ENCODE results near the gene ITGA8.

ITGA8 gene

DNA sequence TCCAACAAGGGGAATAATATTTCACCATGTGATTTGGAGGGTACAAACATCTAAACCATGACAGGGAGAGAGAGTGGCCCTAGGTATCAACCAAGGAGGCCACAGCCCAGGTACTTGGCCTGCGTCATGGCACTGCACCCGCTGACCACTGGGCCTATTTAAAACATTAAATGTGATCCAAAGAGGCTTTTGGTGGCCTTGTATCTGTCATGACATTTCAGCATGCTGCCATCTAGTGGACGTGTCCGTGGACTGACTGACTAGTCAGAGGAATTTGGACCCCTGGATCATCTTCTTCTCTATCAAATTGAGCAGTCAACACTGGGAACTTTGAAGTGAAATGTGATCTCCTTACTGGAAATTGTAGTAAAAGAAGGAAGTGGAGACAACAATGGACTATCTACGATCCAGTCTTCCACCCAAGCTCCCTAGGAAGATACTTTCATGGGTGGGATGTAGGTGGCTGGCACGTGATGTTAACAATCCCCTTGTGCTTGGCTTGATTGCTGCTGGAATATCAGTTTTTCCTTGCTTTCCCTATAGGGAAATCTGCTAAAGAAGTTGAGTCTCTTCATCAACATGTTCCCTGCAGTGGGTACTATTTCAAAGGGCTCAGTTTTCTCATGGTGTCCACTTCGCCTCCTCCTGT lies 24.6 kb upstream of the ITGA8 start:
- no peak overlapping the region for H3K4me3 ChIP-seq (ENCODE audit: low read length)
- no peaks in the 10 kb centered on the region for H3K9me3 ChIP-seq (ENCODE audit: low read length)

DNA sequence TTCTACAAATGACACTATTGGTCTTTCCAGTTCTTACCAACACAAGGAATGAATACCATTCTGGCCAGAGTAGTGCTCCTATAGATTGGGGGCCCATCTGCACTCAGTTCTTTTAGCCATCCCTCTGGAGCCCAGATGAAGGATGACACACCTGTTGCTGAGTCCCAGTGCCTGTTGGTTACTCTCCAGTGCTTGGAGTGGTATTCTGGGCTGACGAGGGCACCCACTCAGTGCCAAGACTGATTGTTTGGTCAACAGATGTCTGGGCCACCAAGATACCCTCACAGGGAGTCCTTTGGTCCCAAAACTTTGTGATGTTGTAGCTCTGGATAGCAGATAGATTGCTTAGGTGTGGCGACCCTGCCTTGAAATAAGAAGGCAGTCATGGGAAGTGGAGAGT lies 23.7 kb upstream of the ITGA8 start:
- Histone ChIP-seq H3K9me3 (ENCODE audit: low read length) (no peaks in the 10 kb centered on the region), H2AFZ (ENCODE audit: low read depth, low read length) (no peak overlapping the region), H3K27me3 (ENCODE audit: insufficient read depth, low read length) (peaks cover 6% of the 10 kb centered on the region), H3K36me3 (ENCODE audit: insufficient read depth, low read length) (no peaks in the 10 kb centered on the region), H3K4me1 (ENCODE audit: insufficient read depth, low read length) (no peaks in the 10 kb centered on the region), H3K4me3 (ENCODE audit: low read length) (no peak overlapping the region)

More for the DNA sequence above, 24.6 kb upstream of the ITGA8 start:
- H3K27me3 ChIP-seq (ENCODE audit: insufficient read depth, low read length): peaks cover 6% of the 10 kb centered on the region
- H3K4me1 ChIP-seq (ENCODE audit: insufficient read depth, low read length): no peaks in the 10 kb centered on the region
- H3K36me3 ChIP-seq (ENCODE audit: insufficient read depth, low read length): no peaks in the 10 kb centered on the region
- no peak overlapping the region for H2AFZ ChIP-seq (ENCODE audit: low read depth, low read length)

DNA sequence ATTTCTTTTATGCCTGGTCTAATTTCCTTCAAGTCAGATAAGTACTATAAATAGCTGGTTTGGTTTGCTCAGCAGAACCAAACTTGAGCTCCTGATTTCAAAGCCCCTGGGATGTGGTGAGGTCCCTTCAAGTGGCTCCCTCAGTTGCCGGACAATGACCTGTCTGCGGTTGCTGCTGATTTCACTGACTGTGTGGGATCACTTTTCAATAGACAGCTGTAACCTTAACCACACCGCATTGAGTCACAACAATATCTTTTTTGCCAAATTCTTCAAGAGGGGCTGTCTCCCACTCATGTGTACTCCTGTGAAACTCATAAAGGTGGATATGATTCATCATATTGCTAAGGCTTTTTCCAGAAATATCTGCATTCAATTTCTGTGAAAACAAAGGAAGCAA lies 23.1 kb upstream of the ITGA8 start:
- H3K27me3 ChIP-seq (ENCODE audit: insufficient read depth, low read length): peaks cover 6% of the 10 kb centered on the region
- no peak overlapping the region for H3K4me3 ChIP-seq (ENCODE audit: low read length)
- no peaks in the 10 kb centered on the region for H3K9me3 ChIP-seq (ENCODE audit: low read length)

DNA sequence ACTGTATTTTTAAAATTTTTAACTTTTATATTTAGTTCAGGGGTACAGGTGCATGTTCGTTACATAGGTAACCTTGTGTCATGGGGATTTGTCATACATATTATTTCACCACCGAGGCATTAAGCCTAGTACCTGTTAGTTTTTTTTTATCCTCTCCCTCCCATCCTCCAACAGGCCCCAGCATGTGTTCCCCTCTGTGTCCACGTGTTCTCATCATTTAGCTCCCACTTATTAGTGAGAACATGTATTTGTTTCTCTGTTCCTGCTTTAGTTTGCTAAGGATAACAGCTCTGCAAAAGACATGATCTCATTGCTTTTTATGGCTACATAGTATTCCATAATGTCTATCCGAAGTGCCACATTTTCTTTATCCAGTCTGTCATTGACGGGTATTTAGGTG lies 22.4 kb upstream of the ITGA8 start:
- Histone ChIP-seq H3K4me3 (ENCODE audit: low read length) (no peak overlapping the region), H3K9me3 (ENCODE audit: low read length) (no peaks in the 10 kb centered on the region), H2AFZ (ENCODE audit: low read depth, low read length) (no peak overlapping the region), H3K4me1 (ENCODE audit: insufficient read depth, low read length) (no peaks in the 10 kb centered on the region), H3K36me3 (ENCODE audit: insufficient read depth, low read length) (no peaks in the 10 kb centered on the region), H3K27me3 (ENCODE audit: insufficient read depth, low read length) (peaks cover 6% of the 10 kb centered on the region)

More for the DNA sequence above, 23.1 kb upstream of the ITGA8 start:
- Histone ChIP-seq H3K36me3 (ENCODE audit: insufficient read depth, low read length) (no peaks in the 10 kb centered on the region), H3K4me1 (ENCODE audit: insufficient read depth, low read length) (no peaks in the 10 kb centered on the region), H2AFZ (ENCODE audit: low read depth, low read length) (no peak overlapping the region)

DNA sequence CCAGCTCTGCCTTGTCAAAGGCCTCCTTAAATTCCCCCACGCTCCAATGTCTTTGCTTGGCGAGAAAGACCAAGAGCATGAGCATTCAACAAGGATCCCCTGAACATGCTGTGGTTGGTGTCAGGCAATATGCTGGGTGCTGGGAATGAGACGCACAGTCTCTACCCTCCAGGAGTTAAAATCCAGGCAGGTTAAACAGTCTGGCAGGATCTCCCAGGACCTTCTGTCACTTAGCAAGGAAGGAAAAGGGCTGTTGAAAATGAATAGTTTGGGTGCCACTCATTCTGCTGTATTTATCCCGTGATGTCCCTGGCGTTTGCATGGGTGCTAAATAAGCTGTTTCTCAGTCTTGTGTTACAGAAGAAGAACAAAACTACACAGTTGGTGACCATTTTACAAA lies 21.9 kb upstream of the ITGA8 start:
- Histone ChIP-seq H3K4me1 (ENCODE audit: insufficient read depth, low read length) (no peaks in the 10 kb centered on the region), H2AFZ (ENCODE audit: low read depth, low read length) (no peak overlapping the region), H3K27me3 (ENCODE audit: insufficient read depth, low read length) (peaks cover 6% of the 10 kb centered on the region), H3K4me3 (ENCODE audit: low read length) (no peak overlapping the region), H3K9me3 (ENCODE audit: low read length) (no peaks in the 10 kb centered on the region), H3K36me3 (ENCODE audit: insufficient read depth, low read length) (no peaks in the 10 kb centered on the region)

DNA sequence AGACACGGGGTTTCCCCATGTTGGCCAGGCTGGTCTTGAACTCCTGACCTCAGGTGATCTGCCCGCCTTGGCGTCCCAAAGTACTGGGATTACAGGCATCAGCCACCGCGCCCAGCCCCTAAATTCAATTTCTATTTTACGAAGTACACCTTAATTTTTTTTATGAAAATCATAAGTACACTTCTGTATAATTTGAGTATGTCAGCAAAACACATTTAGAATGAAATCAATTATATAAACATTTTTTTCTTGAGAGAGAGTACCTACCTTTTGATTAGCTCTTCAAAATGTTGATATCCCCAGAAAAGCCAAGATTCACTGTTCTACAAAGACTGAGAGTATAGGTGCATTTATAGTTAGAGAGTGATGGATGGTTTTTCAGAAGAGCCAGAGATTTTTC lies 20.5 kb upstream of the ITGA8 start:
- Histone ChIP-seq H2AFZ (ENCODE audit: low read depth, low read length) (no peak overlapping the region), H3K4me3 (ENCODE audit: low read length) (no peak overlapping the region), H3K9me3 (ENCODE audit: low read length) (no peaks in the 10 kb centered on the region)

DNA sequence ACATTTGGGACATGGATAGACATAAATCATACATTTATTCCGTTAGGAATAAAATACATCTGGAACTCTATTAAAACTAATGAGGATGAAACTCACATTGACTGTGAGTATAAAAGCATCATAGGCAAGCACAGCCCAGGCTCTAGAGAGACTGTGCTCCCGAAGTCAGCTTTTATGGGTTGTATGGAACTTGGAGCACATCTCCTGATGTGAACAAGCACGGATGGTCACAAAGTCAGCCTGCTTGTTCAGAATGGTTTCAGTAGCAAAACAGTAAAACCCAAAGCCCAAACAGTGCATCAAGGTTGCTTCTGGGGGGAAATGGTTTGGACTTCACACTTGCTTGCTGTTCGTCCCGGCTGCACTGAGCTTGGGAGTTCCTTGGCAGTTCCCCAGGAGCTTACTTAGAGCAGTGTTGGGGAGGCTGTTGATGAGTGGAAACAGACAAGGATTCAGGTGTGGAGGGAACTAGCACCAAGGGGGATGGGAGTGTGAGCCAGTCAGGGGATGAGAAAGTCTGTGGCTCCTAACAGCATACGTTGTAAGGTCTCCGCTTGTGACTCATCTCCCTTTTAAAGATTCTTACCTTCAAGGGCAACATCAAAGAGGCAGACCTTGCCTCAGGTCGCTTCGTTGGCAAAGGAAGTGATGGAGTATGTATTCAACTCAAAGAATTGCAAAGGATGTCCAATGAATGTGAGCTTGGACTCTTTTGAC lies 19.7 kb upstream of the ITGA8 start:
- H2AFZ ChIP-seq (ENCODE audit: low read depth, low read length): no peak overlapping the region
- no peaks in the 10 kb centered on the region for H3K4me1 ChIP-seq (ENCODE audit: insufficient read depth, low read length)
- no peaks in the 10 kb centered on the region for H3K9me3 ChIP-seq (ENCODE audit: low read length)
- H3K4me3 ChIP-seq (ENCODE audit: low read length): no peak overlapping the region
- H3K27me3 ChIP-seq (ENCODE audit: insufficient read depth, low read length): peaks cover 6% of the 10 kb centered on the region
- no peaks in the 10 kb centered on the region for H3K36me3 ChIP-seq (ENCODE audit: insufficient read depth, low read length)

More for the DNA sequence above, 20.5 kb upstream of the ITGA8 start:
- H3K36me3 ChIP-seq (ENCODE audit: insufficient read depth, low read length): no peaks in the 10 kb centered on the region
- H3K27me3 ChIP-seq (ENCODE audit: insufficient read depth, low read length): peaks cover 6% of the 10 kb centered on the region
- H3K4me1 ChIP-seq (ENCODE audit: insufficient read depth, low read length): no peaks in the 10 kb centered on the region

DNA sequence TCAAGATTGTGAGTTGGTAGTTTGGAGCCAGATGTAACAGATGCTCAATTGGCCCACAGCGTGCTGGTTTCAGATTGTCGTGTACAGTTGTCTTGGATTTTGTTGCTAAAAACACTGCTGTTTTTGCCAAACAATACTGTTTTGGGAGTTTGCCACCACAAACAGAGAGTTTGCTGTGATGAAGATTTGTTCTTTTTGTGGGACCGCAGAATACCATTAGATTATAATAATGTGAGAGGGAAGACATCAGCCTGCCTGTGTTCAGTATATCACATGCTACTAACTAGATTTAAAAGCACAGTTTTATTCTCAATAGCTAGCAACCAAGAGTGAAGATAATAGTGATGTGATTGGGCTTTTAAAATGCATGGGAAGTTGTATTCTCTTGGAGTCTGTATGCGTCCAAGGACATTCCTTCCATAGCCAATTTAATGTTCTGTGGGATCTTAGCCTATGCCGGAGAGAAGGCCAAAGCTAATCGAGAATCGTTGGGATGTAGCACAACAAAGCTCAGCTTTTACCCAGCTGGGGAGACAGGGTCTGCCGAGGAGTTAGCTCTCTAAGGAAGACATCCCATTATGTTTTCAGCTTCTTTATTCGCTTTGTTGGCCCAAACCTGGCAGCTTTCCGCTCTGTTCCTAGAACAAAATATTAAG lies 18.7 kb upstream of the ITGA8 start:
- H3K4me3 ChIP-seq (ENCODE audit: low read length): no peak overlapping the region

DNA sequence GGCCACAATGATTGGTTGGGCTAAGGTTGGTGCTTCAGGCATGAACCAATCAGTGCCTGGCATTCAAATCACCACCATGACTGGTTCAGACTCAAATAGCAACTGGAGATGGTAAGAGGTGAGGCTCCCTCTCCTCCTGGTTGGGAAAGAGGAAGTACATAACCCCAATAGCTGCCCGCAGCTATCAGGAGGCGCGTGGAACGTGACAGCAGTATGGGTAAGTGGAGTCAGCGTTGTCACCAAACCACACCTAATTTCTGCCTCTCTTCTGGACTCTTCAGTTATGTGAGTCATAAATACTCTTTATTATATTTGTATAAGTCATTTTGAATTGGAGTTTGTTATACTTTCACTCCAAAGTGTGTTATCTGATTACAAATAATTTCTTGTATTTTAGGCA lies 17.9 kb upstream of the ITGA8 start:
- H3K4me1 ChIP-seq (ENCODE audit: insufficient read depth, low read length): no peaks in the 10 kb centered on the region
- no peaks in the 10 kb centered on the region for H3K9me3 ChIP-seq (ENCODE audit: low read length)
- peaks cover 6% of the 10 kb centered on the region for H3K27me3 ChIP-seq (ENCODE audit: insufficient read depth, low read length)
- no peaks in the 10 kb centered on the region for H3K36me3 ChIP-seq (ENCODE audit: insufficient read depth, low read length)
- no peak overlapping the region for H2AFZ ChIP-seq (ENCODE audit: low read depth, low read length)
- H3K4me3 ChIP-seq (ENCODE audit: low read length): no peak overlapping the region

More for the DNA sequence above, 18.7 kb upstream of the ITGA8 start:
- Histone ChIP-seq H3K27me3 (ENCODE audit: insufficient read depth, low read length) (peaks cover 6% of the 10 kb centered on the region), H3K36me3 (ENCODE audit: insufficient read depth, low read length) (no peaks in the 10 kb centered on the region), H2AFZ (ENCODE audit: low read depth, low read length) (no peak overlapping the region), H3K9me3 (ENCODE audit: low read length) (no peaks in the 10 kb centered on the region), H3K4me1 (ENCODE audit: insufficient read depth, low read length) (no peaks in the 10 kb centered on the region)

DNA sequence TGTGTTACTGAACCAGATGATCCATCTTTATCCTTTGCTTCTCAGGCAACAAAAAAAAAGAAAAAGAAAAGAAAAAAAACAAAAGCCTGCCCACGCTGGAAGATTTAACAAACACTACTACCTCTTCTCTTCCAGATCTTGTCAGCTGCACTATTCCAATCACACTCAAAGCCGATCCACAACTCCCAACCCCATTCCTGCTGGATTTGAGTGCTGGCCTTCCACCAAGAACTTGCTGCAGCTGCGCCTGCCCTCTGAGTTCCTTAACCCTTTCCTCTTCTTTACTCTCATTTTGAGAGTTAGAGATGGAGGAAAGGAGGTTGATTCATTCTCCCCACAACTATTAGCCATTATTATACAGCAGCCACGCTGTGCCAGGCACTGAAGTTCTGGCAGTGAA lies 16.0 kb upstream of the ITGA8 start:
- Histone ChIP-seq H3K36me3 (ENCODE audit: insufficient read depth, low read length) (no peaks in the 10 kb centered on the region), H2AFZ (ENCODE audit: low read depth, low read length) (no peak overlapping the region), H3K27me3 (ENCODE audit: insufficient read depth, low read length) (peaks cover 3% of the 10 kb centered on the region), H3K4me1 (ENCODE audit: insufficient read depth, low read length) (no peaks in the 10 kb centered on the region), H3K4me3 (ENCODE audit: low read length) (no peak overlapping the region), H3K9me3 (ENCODE audit: low read length) (no peaks in the 10 kb centered on the region)

DNA sequence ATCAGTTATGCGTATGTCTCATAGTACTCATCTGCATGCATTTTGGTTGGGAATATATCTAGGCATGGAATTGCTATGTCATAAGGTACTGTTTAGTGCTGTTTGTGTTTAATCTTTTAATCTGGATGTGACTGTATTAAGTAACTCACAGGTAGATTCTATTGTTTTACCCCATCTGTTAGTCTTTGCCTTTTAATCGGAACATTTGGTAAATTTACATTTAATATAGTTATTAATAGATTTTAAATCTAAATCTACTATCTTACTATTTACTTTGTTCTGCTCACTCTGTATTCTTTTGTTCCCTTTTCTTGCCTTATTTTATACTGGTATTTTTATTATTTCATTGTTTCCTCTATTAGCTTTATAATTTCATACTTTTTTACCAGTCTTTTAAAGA lies 10.6 kb upstream of the ITGA8 start:
- no peaks in the 10 kb centered on the region for H3K36me3 ChIP-seq (ENCODE audit: insufficient read depth, low read length)
- H2AFZ ChIP-seq (ENCODE audit: low read depth, low read length): no peak overlapping the region
- peaks cover 4% of the 10 kb centered on the region for H3K27me3 ChIP-seq (ENCODE audit: insufficient read depth, low read length)
- H3K4me1 ChIP-seq (ENCODE audit: insufficient read depth, low read length): no peaks in the 10 kb centered on the region
- H3K9me3 ChIP-seq (ENCODE audit: low read length): no peaks in the 10 kb centered on the region
- no peak overlapping the region for H3K4me3 ChIP-seq (ENCODE audit: low read length)

DNA sequence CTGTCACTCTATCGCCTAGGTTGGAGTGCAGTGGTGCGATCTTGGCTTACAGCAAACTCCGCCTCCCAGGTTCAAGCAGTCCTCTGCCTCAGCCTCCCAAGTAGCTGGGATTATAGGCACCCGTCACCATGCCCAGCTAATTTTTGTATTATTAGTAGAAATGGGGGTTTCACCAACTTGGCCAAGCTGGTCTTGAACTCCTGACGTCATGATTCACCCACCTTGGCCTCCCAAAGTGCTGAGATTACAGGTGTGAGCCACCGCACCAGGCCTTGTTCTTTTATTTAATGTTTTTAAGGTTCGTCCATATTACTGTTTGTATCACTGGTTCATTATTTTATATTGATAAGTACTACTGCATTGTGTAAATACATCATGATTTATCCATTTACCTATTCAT lies 10.2 kb upstream of the ITGA8 start:
- no peak overlapping the region for H3K4me3 ChIP-seq (ENCODE audit: low read length)
- H3K36me3 ChIP-seq (ENCODE audit: insufficient read depth, low read length): no peaks in the 10 kb centered on the region
- no peaks in the 10 kb centered on the region for H3K4me1 ChIP-seq (ENCODE audit: insufficient read depth, low read length)
- no peak overlapping the region for H2AFZ ChIP-seq (ENCODE audit: low read depth, low read length)
- H3K9me3 ChIP-seq (ENCODE audit: low read length): no peaks in the 10 kb centered on the region
- H3K27me3 ChIP-seq (ENCODE audit: insufficient read depth, low read length): peaks cover 4% of the 10 kb centered on the region

DNA sequence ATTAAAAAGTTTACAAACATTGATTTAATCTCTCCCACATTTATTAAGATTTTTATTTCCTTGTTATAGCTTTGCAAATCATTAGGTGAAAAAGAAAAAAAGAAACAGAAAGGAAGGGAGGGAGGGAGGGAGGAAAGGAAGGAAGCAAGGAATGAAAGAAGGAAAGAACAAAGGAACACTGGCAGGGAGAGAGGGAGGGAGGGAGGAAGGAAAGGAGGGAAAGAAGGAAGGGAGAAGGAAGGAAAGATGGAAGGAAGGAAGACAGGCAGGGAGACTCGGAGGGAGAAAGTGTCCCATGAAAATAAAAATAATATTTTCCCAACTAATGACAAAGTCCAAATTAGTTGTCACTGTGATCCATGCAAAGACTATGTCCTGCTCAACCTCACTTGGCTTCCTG lies 6.3 kb upstream of the ITGA8 start:
- H3K36me3 ChIP-seq (ENCODE audit: insufficient read depth, low read length): no peaks in the 10 kb centered on the region
- no peak overlapping the region for H2AFZ ChIP-seq (ENCODE audit: low read depth, low read length)
- H3K4me1 ChIP-seq (ENCODE audit: insufficient read depth, low read length): no peaks in the 10 kb centered on the region
- no peaks in the 10 kb centered on the region for H3K9me3 ChIP-seq (ENCODE audit: low read length)
- peaks cover 13% of the 10 kb centered on the region for H3K27me3 ChIP-seq (ENCODE audit: insufficient read depth, low read length)
- H3K4me3 ChIP-seq (ENCODE audit: low read length): no peak overlapping the region

Measured in neuron (in vitro differentiated cells).